Mesothelial cell of epicardium (in vitro differentiated cells): ENCODE measurements around the gene NOX4. TPM values are rescaled to one million over a fixed set of nuclear protein-coding genes. Genes with fewer than 3 reads are reported as not detected.
"Not testable (repeated sequence)": the region's sequence is repeated elsewhere in the genome, so short reads cannot be mapped to it uniquely, and the experiment has no call there.

Source experiments
- DNase-seq, 2 experiments: peaks; one replicate each; pipeline ENCODE4 v3.0.0; 2021; ENCODE audit warnings: low spot score in 2 of 2; ENCODE audit not compliant: unreplicated experiment in 2 of 2
- H3K27ac Mint-ChIP-seq: 2 replicates; pipeline ENCODE4 v1.8.0; 2021; ENCODE audit warnings: mixed read lengths
- H3K27me3 Mint-ChIP-seq: 2 replicates; pipeline ENCODE4 v1.8.0; 2021; ENCODE audit warnings: low read depth, mixed read lengths
- H3K36me3 Mint-ChIP-seq: 2 replicates; pipeline ENCODE4 v1.8.0; 2021; ENCODE audit warnings: mixed read lengths
- H3K4me1 Mint-ChIP-seq: 2 replicates; pipeline ENCODE4 v1.8.0; 2021; ENCODE audit warnings: mixed read lengths
- H3K4me3 Mint-ChIP-seq: 2 replicates; pipeline ENCODE4 v1.8.0; 2021; ENCODE audit warnings: mild to moderate bottlenecking, moderate library complexity, mixed read lengths
- H3K9me3 Mint-ChIP-seq: 2 replicates; pipeline ENCODE4 v1.8.0; 2021; ENCODE audit warnings: mixed read lengths
- total RNA-seq: library from RNA; stranded (reverse); gene quantifications from 3 replicates; pipeline ENCODE4 v1.2.1, GENCODE V29; 2021
- TF ChIP-seq, protein P1 (sequence below): fragments of 200-600 bp; sonication (generic); IDR thresholded peaks from one replicate; pipeline ENCODE4 v1.5.0; 2021; ENCODE audit warnings: antibody characterized with exemption; ENCODE audit not compliant: unreplicated experiment

The NOX4 gene
- total RNA-seq, 1 donor from 2014 or later, result 17.9 TPM

DNA sequence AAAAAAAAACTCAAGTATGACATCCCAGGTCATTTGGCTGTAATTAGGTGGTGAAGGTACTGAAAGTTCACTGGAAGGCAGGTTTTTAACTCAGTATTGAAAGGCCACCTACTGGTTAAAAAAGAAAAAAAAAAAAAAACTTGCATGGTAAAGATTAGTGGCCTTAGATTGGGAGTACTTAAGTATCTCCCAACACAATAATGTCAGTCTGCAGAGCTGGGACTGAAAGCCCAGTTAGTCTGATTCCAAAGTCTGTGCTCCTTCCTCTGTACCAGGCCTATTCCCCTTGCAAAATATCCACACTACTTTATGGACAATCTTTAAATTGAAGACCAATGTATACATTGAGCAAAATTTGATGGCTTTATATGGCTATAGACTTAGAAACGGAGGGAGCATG is 85.5 kb downstream of the NOX4 start:
- Mint-ChIP-seq H3K9me3 (no peaks in the 10 kb centered on the region), H3K27me3 (no peaks in the 10 kb centered on the region), H3K27ac (peak overlapping the region; percentile 62), H3K4me3 (no peak overlapping the region), H3K36me3 (peaks cover 5% of the 10 kb centered on the region), H3K4me1 (peaks cover 33% of the 10 kb centered on the region)
- DNase-seq, result no peak
- TF ChIP-seq, protein P1, sequence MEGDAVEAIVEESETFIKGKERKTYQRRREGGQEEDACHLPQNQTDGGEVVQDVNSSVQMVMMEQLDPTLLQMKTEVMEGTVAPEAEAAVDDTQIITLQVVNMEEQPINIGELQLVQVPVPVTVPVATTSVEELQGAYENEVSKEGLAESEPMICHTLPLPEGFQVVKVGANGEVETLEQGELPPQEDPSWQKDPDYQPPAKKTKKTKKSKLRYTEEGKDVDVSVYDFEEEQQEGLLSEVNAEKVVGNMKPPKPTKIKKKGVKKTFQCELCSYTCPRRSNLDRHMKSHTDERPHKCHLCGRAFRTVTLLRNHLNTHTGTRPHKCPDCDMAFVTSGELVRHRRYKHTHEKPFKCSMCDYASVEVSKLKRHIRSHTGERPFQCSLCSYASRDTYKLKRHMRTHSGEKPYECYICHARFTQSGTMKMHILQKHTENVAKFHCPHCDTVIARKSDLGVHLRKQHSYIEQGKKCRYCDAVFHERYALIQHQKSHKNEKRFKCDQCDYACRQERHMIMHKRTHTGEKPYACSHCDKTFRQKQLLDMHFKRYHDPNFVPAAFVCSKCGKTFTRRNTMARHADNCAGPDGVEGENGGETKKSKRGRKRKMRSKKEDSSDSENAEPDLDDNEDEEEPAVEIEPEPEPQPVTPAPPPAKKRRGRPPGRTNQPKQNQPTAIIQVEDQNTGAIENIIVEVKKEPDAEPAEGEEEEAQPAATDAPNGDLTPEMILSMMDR, result peak; percentile 40

DNA sequence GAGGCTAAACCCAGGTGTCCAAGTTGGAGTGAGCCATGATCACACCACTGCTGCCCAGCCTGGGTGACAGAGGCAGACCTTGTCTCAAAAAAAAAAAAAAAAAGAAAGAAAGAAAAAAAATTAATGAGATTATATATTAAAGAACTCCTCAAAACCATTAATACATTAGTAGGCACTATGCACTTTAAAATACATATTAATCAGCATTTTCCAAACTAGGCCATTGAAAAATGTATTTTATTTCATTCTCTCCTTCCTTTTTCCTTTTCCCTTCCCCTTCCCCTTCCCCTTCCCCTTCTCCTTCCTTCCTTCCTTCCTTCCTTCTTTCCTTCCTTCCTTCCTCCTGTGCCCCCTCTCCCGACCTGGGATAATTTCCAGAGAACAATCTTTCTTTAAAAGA is 99.5 kb downstream of the NOX4 start:
- peaks cover 16% of the 10 kb centered on the region for H3K9me3 Mint-ChIP-seq
- H3K36me3 Mint-ChIP-seq, result peaks cover 40% of the 10 kb centered on the region
- not testable (repeated sequence) for H3K27ac Mint-ChIP-seq, H3K4me1 Mint-ChIP-seq, DNase-seq, H3K4me3 Mint-ChIP-seq, H3K27me3 Mint-ChIP-seq

DNA sequence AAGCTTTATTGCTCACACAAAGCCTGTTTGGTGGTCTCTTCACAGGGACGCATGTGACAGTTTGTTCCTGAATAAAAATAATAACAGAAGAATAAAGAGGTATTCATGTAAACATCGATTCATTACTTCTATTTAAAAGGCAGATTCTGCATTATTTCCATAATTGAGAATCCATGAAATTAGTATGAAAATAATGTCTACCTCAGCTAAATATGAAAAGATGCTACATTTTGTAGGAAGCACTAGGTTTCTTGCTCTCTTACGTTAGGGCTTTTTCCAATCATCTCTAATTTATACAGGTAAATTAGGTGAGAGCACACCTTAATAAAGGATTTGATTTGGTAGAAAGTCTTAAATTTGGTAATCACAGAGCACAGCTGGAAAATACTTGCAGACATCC is 103.7 kb downstream of the NOX4 start:
- not testable (repeated sequence) for H3K27me3 Mint-ChIP-seq

DNA sequence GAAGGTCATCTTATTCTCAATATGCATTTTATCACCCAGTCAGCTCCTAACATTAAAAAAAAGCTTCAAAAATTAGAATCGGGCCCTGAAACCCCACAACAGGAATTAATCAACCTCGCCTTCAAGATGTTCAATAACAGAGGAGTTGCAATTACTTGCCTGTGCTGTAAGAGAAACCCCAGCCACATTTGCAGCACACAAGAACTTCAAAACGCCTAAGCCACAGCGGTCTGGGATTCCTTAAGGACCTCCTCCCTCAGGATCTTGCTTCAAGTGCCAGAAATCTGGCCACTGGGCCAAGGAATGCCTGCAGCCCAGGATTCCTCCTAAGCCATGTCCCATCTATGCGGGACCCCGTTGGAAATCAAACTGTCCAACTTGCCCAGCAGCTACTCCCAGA is 108.2 kb downstream of the NOX4 start:
- H3K36me3 Mint-ChIP-seq, H3K27me3 Mint-ChIP-seq: not testable (repeated sequence)
- H3K27ac Mint-ChIP-seq, result peak overlapping the region; percentile 70

More for the DNA sequence above, 103.7 kb downstream of the NOX4 start:
- H3K36me3 Mint-ChIP-seq, result peaks cover 18% of the 10 kb centered on the region
- not testable (repeated sequence) for H3K4me3 Mint-ChIP-seq, H3K27ac Mint-ChIP-seq, DNase-seq, H3K9me3 Mint-ChIP-seq, H3K4me1 Mint-ChIP-seq

DNA sequence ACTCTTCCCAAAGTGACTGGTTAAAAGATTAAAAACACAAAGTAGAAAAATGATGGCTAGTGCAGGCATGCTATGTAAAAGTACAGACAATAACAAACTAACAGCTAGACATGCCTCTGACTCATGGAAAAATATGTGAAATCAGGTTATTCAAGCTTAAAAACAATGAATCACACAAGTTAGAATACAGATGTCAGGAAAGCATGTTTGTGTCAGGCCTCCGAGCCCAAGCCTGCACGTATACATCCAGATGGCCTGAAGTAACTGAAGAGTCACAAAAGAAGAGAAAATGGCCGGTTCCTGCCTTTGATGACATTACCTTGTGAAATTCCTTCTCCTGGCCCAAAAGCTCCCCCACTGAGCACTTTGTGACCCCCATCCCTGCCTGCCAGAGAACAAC is 110.1 kb downstream of the NOX4 start:
- Mint-ChIP-seq H3K9me3 (no peaks in the 10 kb centered on the region), H3K36me3 (peaks cover 2% of the 10 kb centered on the region), H3K4me3 (no peak overlapping the region), H3K4me1 (peaks cover 41% of the 10 kb centered on the region), H3K27me3 (no peaks in the 10 kb centered on the region), H3K27ac (peak overlapping the region; percentile 70)
- DNase-seq, result no peak
- TF ChIP-seq, protein P1, result no peak

More for the DNA sequence above, 108.2 kb downstream of the NOX4 start:
- DNase-seq, H3K9me3 Mint-ChIP-seq, H3K4me3 Mint-ChIP-seq: not testable (repeated sequence)
- H3K4me1 Mint-ChIP-seq, result peaks cover 40% of the 10 kb centered on the region

DNA sequence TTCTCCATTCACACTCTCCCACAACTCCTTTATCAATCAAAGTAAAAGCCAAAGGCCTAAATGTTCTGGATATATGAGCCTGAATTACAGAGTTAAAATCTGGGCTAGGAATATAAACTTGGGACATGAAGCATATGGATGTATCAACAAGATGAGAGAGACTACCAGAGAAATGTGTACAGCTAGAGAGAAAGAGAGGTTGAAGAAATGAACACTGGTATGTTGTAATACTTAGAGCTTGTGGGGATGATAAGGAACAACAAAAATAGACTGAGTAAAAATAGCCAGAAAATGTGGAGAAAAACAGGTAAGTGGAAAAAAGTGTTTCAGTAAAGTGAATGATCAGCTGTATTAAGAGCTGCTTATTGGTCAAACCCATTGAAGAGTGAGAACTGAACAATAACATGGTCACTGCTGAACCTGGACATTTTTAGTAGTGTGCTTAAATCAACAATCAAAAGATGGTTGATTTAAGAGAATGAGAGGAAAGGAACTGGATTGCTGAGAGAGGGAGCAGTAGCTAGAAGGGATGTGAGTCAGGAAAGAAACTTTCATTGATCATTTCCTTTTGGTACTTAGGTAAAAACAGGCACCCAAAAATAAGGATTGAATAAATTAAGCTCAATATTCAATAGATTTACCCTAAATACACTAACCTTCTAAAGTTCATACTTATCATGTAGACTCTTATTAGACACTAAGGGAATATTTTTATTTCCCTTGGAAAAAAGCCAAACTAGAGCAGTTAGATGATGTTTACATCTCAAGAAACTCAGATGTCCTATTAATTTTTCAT is 111.0 kb downstream of the NOX4 start:
- H3K4me3 Mint-ChIP-seq, DNase-seq: not testable (repeated sequence)

DNA sequence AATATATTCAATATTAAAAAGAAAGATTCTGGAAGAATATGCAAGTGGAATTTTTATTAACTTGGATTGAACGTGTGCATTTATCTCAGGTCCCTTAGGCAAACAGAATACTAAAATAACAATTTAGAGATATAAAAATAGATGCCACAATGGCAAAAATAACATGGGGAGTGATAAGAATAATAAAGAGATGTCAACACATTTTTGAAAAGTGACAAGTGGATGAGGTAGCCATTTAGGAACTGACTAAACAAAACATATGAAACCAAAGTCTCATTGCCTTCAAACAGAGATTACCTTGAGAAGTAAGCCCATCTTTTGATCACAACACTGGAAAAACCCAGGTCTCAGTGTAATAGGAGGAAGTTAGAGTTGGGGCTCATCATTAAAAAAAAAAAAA is 112.2 kb downstream of the NOX4 start:
- not testable (repeated sequence) for H3K36me3 Mint-ChIP-seq, H3K27me3 Mint-ChIP-seq, H3K4me3 Mint-ChIP-seq, DNase-seq, H3K27ac Mint-ChIP-seq, H3K9me3 Mint-ChIP-seq
- H3K4me1 Mint-ChIP-seq, result peaks cover 53% of the 10 kb centered on the region

More for the DNA sequence above, 111.0 kb downstream of the NOX4 start:
- H3K27me3 Mint-ChIP-seq, H3K9me3 Mint-ChIP-seq, H3K36me3 Mint-ChIP-seq: not testable (repeated sequence)
- H3K4me1 Mint-ChIP-seq, result peaks cover 49% of the 10 kb centered on the region
- peak overlapping the region; percentile 70 for H3K27ac Mint-ChIP-seq

DNA sequence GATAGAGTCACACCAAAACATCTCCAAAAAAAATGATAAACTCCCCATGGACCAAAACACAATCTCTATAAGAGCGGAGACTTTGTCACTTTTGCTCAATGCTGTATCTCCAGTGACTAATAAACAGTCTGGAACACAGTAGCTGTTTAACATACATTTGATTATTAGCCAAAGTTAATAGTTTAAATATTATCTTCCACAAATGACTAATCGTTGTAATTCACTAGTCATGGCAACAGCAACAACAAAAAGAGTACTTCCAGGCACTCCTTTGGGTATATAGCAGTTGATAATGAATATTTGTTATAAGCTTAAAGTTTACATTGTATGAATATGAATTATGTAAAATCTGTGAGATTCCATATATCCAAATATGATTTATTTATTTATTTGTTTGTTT is 121.8 kb downstream of the NOX4 start:
- DNase-seq, H3K27me3 Mint-ChIP-seq, H3K27ac Mint-ChIP-seq, H3K9me3 Mint-ChIP-seq, H3K4me3 Mint-ChIP-seq, H3K36me3 Mint-ChIP-seq: not testable (repeated sequence)
- peaks cover 20% of the 10 kb centered on the region for H3K4me1 Mint-ChIP-seq

DNA sequence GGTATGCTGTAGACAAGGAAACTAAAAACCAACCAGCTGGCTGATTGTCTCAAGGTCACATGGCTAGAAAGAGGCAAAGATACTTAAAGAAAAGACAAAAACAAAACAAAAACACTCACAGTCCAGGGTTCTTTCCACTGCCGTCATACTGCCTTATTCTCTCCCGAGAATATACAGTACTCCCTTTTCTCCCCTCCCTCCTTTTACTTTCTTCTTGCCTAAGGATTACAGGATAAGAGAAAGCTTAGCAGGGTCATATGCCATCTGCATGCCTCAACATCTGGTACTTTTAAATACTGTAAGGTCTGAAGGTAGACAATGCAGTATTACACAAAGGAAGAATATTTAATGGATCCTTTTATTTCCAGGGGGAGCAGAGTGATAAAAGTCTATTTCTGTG is 126.3 kb downstream of the NOX4 start:
- Mint-ChIP-seq H3K27ac (peak overlapping the region; percentile 50), H3K4me1 (peaks cover 13% of the 10 kb centered on the region), H3K36me3 (peaks cover 10% of the 10 kb centered on the region)
- not testable (repeated sequence) for H3K9me3 Mint-ChIP-seq, H3K4me3 Mint-ChIP-seq, H3K27me3 Mint-ChIP-seq, DNase-seq
